HEK293T (cell line): ENCODE data around the gene CISD3.

Source experiments
- CTBP1 ChIP-seq: fragments of 450-650 bp; IDR thresholded peaks from 2 replicates; pipeline ENCODE4 v1.6.1; 2016; ENCODE audit warnings: borderline replicate concordance
- L3MBTL2 ChIP-seq: fragments of 450-650 bp; conservative IDR thresholded peaks from 2 replicates; pipeline ENCODE4 v1.6.1; 2016; ENCODE audit warnings: mild to moderate bottlenecking

- no peak for TF ChIP-seq L3MBTL2
- no peak for TF ChIP-seq CTBP1
Observed at GRCh38 chr17:38750312-38751121, 20.4 kb downstream of the CISD3 start.
